CD8-positive, alpha-beta memory T cell (primary cell): Measurements from ENCODE around the gene LRRFIP1. TPM values are rescaled to one million over a fixed set of nuclear protein-coding genes. Genes with fewer than 3 reads are reported as not detected.

ENCODE experiments used
- CTCF ChIA-PET: fragments of 350-600 bp; sonication (Branson Sonifier 250); formaldehyde crosslinking; loops from one replicate; lab custom pipeline; 2021; ENCODE audit warnings: antibody characterized with exemption; lab: Charles Lee
- POLR2A ChIA-PET: fragments of 350-600 bp; sonication (Branson Sonifier 250); formaldehyde crosslinking; loops from one replicate; lab custom pipeline; 2021; ENCODE audit warnings: antibody characterized with exemption; lab: Charles Lee
- DNase-seq, 5 donors: peaks; one replicate each; pipeline versions ENCODE4 v3.0.0 to v3.0.0-alpha.2; 2020 to 2022; ENCODE audit warnings: mixed read lengths in 1 of 5
- H3K27ac ChIP-seq: one replicate; pipeline ENCODE4 v1.7.0; 2013; ENCODE audit warnings: low read depth, mild to moderate bottlenecking, low read length, moderate library complexity
- H3K27me3 ChIP-seq: 2 replicates; pipeline ENCODE4 v1.7.0; 2013; ENCODE audit warnings: low read length, mild to moderate bottlenecking; ENCODE audit not compliant: insufficient read depth, poor library complexity, severe bottlenecking
- H3K36me3 ChIP-seq: 2 replicates; pipeline ENCODE4 v1.7.0; 2013; ENCODE audit warnings: mild to moderate bottlenecking, low read length, moderate library complexity; ENCODE audit not compliant: insufficient read depth
- H3K4me1 ChIP-seq: 2 replicates; pipeline ENCODE4 v1.7.0; 2013; ENCODE audit warnings: mild to moderate bottlenecking, low read length, moderate library complexity; ENCODE audit not compliant: insufficient read depth
- H3K4me3 ChIP-seq: 2 replicates; pipeline ENCODE4 v1.7.0; 2013; ENCODE audit warnings: mild to moderate bottlenecking, low read length
- H3K9me3 ChIP-seq: 2 replicates; pipeline ENCODE4 v1.7.0; 2013; ENCODE audit warnings: mild to moderate bottlenecking, low read length
- H3K27ac Mint-ChIP-seq, 8 donors: one replicate each; pipeline ENCODE4 v1.8.0; 2020 to 2021; ENCODE audit warnings: mixed read lengths in 8 of 8, mild to moderate bottlenecking in 6 of 8, inconsistent platforms in 3 of 8, moderate library complexity in 3 of 8
- H3K27me3 Mint-ChIP-seq, 2 donors: one replicate each; pipeline ENCODE4 v1.8.0; 2020 to 2021; ENCODE audit warnings: mixed read lengths in 2 of 2, mild to moderate bottlenecking in 1 of 2, moderate library complexity in 1 of 2
- H3K36me3 Mint-ChIP-seq, 3 donors: one replicate each; pipeline ENCODE4 v1.8.0; 2020 to 2021; ENCODE audit warnings: mixed read lengths in 3 of 3, inconsistent platforms in 1 of 3, mild to moderate bottlenecking in 1 of 3
- H3K4me1 Mint-ChIP-seq, 3 donors: one replicate each; pipeline ENCODE4 v1.8.0; 2020 to 2021; ENCODE audit warnings: mixed read lengths in 3 of 3, inconsistent platforms in 1 of 3, mild to moderate bottlenecking in 1 of 3
- H3K4me3 Mint-ChIP-seq, 7 donors: one replicate each; pipeline ENCODE4 v1.8.0; 2020 to 2021; ENCODE audit warnings: mixed read lengths in 7 of 7, mild to moderate bottlenecking in 6 of 7, moderate library complexity in 4 of 7, inconsistent platforms in 2 of 7
- H3K9me3 Mint-ChIP-seq, 5 donors: one replicate each; pipeline ENCODE4 v1.8.0; 2020 to 2022; ENCODE audit warnings: mixed read lengths in 5 of 5, mild to moderate bottlenecking in 3 of 5, moderate library complexity in 2 of 5, inconsistent platforms in 1 of 5
- polyA plus RNA-seq: library from polyadenylated mRNA; unstranded; fragments of 300-500 nt; fragmentation: Illumina TruSeq; gene quantifications from one replicate; pipeline ENCODE4 v1.2.3, GENCODE V29; 2021
- total RNA-seq, 2 experiments: library from RNA; stranded (reverse); gene quantifications; one replicate each; pipeline ENCODE4 v1.2.3, GENCODE V29; 2021

The LRRFIP1 gene
- total and polyA plus RNA-seq, 3 experiments from 2014 or later: 128 to 192 (median 188) TPM

- Histone ChIP-seq H3K4me1 (no peaks in the 10 kb centered on the region), H3K4me3 (no peak overlapping the region), H3K36me3 (no peaks in the 10 kb centered on the region), H3K9me3 (no peaks in the 10 kb centered on the region), H3K27me3 (no peaks in the 10 kb centered on the region), H3K27ac (no peak overlapping the region)
- Mint-ChIP-seq H3K27ac (no peak overlapping the region), H3K9me3 (peaks cover 0 to 3% (median 0%) of the 10 kb centered on the region in 5 donors), H3K27me3 (peaks cover 9 to 30% of the 10 kb centered on the region in 2 donors), H3K4me1 (no peaks in the 10 kb centered on the region), H3K4me3 (no peak overlapping the region), H3K36me3 (peaks cover 0 to 13% (median 0%) of the 10 kb centered on the region in 3 donors)
- ChIA-PET POLR2A (no interaction called here), CTCF (no interaction called here)
- no peak for DNase-seq
Measured at GRCh38 chr2:237643582-237644380, 16.4 kb downstream of the LRRFIP1 start.

GRCh38 chr2:237644381-237644703, 17.0 kb downstream of the LRRFIP1 start:
- Mint-ChIP-seq H3K27ac (no peak overlapping the region), H3K9me3 (peaks cover 0 to 3% (median 0%) of the 10 kb centered on the region in 5 donors), H3K4me3 (no peak overlapping the region), H3K36me3 (peaks cover 0 to 13% (median 0%) of the 10 kb centered on the region in 3 donors), H3K4me1 (no peaks in the 10 kb centered on the region), H3K27me3 (peaks cover 6 to 28% of the 10 kb centered on the region in 2 donors)
- Histone ChIP-seq H3K4me1 (no peaks in the 10 kb centered on the region), H3K27me3 (no peaks in the 10 kb centered on the region), H3K36me3 (no peaks in the 10 kb centered on the region), H3K4me3 (no peak overlapping the region), H3K27ac (no peak overlapping the region), H3K9me3 (no peaks in the 10 kb centered on the region)
- CTCF ChIA-PET: no interaction called here
- POLR2A ChIA-PET: no interaction called here
- no peak for DNase-seq

GRCh38 chr2:237645261-237645660, 17.9 kb downstream of the LRRFIP1 start:
- peaks cover 0 to 21% (median 0%) of the 10 kb centered on the region in 3 donors for H3K36me3 Mint-ChIP-seq
- peak overlapping the region in 1 of 8 donors; percentile 84 for H3K27ac Mint-ChIP-seq
- Histone ChIP-seq H3K4me1 (no peaks in the 10 kb centered on the region), H3K36me3 (no peaks in the 10 kb centered on the region), H3K27me3 (no peaks in the 10 kb centered on the region), H3K4me3 (no peak overlapping the region), H3K27ac (no peak overlapping the region), H3K9me3 (no peaks in the 10 kb centered on the region)
- POLR2A ChIA-PET: no interaction called here
- H3K4me3 Mint-ChIP-seq: no peak overlapping the region
- peaks cover 0 to 3% (median 0%) of the 10 kb centered on the region in 5 donors for H3K9me3 Mint-ChIP-seq
- H3K27me3 Mint-ChIP-seq: peaks cover 14 to 37% of the 10 kb centered on the region in 2 donors
- no peak for DNase-seq
- H3K4me1 Mint-ChIP-seq: no peaks in the 10 kb centered on the region
- CTCF ChIA-PET: no interaction called here

GRCh38 chr2:237647176-237648015, 20.0 kb downstream of the LRRFIP1 start:
- H3K4me3 ChIP-seq: no peak overlapping the region
- H3K4me3 Mint-ChIP-seq: no peak overlapping the region
- H3K27ac Mint-ChIP-seq: no peak overlapping the region

GRCh38 chr2:237648016-237648381, 20.6 kb downstream of the LRRFIP1 start:
- CTCF ChIA-PET: no interaction called here

More at GRCh38 chr2:237647176-237648015, 20.0 kb downstream of the LRRFIP1 start:
- H3K9me3 ChIP-seq: no peaks in the 10 kb centered on the region
- no peaks in the 10 kb centered on the region for H3K4me1 ChIP-seq
- ChIA-PET POLR2A (no interaction called here), CTCF (no interaction called here)
- Mint-ChIP-seq H3K9me3 (peaks cover 0 to 3% (median 0%) of the 10 kb centered on the region in 5 donors), H3K36me3 (peaks cover 0 to 25% (median 0%) of the 10 kb centered on the region in 3 donors), H3K4me1 (no peaks in the 10 kb centered on the region), H3K27me3 (peaks cover 14 to 51% of the 10 kb centered on the region in 2 donors)
- no peak for DNase-seq
- H3K27ac ChIP-seq: no peak overlapping the region
- no peaks in the 10 kb centered on the region for H3K27me3 ChIP-seq
- H3K36me3 ChIP-seq: no peaks in the 10 kb centered on the region

GRCh38 chr2:237649541-237650454, 22.4 kb downstream of the LRRFIP1 start:
- Mint-ChIP-seq H3K27me3 (peaks cover 14 to 63% of the 10 kb centered on the region in 2 donors), H3K4me1 (peaks cover 0 to 2% (median 0%) of the 10 kb centered on the region in 3 donors), H3K27ac (no peak overlapping the region), H3K4me3 (no peak overlapping the region), H3K36me3 (peaks cover 0 to 23% (median 0%) of the 10 kb centered on the region in 3 donors), H3K9me3 (peaks cover 0 to 5% (median 0%) of the 10 kb centered on the region in 5 donors)
- POLR2A ChIA-PET: no interaction called here
- Histone ChIP-seq H3K9me3 (no peaks in the 10 kb centered on the region), H3K36me3 (no peaks in the 10 kb centered on the region), H3K27ac (no peak overlapping the region), H3K4me3 (no peak overlapping the region), H3K27me3 (peaks cover 4% of the 10 kb centered on the region), H3K4me1 (no peaks in the 10 kb centered on the region)
- CTCF ChIA-PET: no interaction called here
- no peak for DNase-seq

More at GRCh38 chr2:237648016-237648381, 20.6 kb downstream of the LRRFIP1 start:
- H3K9me3 ChIP-seq: no peaks in the 10 kb centered on the region
- no peaks in the 10 kb centered on the region for H3K4me1 ChIP-seq
- H3K36me3 ChIP-seq: no peaks in the 10 kb centered on the region
- Mint-ChIP-seq H3K27me3 (peaks cover 14 to 54% of the 10 kb centered on the region in 2 donors), H3K36me3 (peaks cover 0 to 25% (median 0%) of the 10 kb centered on the region in 3 donors), H3K4me3 (no peak overlapping the region), H3K27ac (no peak overlapping the region), H3K9me3 (peaks cover 0 to 4% (median 0%) of the 10 kb centered on the region in 5 donors), H3K4me1 (no peaks in the 10 kb centered on the region)
- no peak overlapping the region for H3K27ac ChIP-seq
- DNase-seq: no peak
- POLR2A ChIA-PET: no interaction called here
- no peak overlapping the region for H3K4me3 ChIP-seq
- no peaks in the 10 kb centered on the region for H3K27me3 ChIP-seq

GRCh38 chr2:237650455-237650850, 23.1 kb downstream of the LRRFIP1 start:
- no peaks in the 10 kb centered on the region for H3K9me3 ChIP-seq
- Mint-ChIP-seq H3K36me3 (peaks cover 0 to 21% (median 0%) of the 10 kb centered on the region in 3 donors), H3K9me3 (peaks cover 0 to 5% (median 0%) of the 10 kb centered on the region in 5 donors), H3K27ac (no peak overlapping the region), H3K27me3 (peaks cover 12 to 64% of the 10 kb centered on the region in 2 donors), H3K4me3 (no peak overlapping the region), H3K4me1 (peaks cover 0 to 4% (median 1%) of the 10 kb centered on the region in 3 donors)
- no peak overlapping the region for H3K4me3 ChIP-seq
- peaks cover 4% of the 10 kb centered on the region for H3K27me3 ChIP-seq
- H3K36me3 ChIP-seq: no peaks in the 10 kb centered on the region
- CTCF ChIA-PET: no interaction called here
- no peak overlapping the region for H3K27ac ChIP-seq
- POLR2A ChIA-PET: no interaction called here
- no peak for DNase-seq
- H3K4me1 ChIP-seq: no peaks in the 10 kb centered on the region
